CD4-positive, alpha-beta T cell (primary cell): ENCODE results near the gene POU2F3. TPM values are rescaled to one million over a fixed set of nuclear protein-coding genes. Genes with fewer than 3 reads are reported as not detected.

ENCODE experiments used
- ATAC-seq: fragments of 200-7000 bp; cut with Tn5 transposase; one replicate; pipeline ENCODE4 v1.10.0; 2022; ENCODE audit warnings: mild to moderate bottlenecking; ENCODE audit not compliant: poor library complexity
- CTCF ChIA-PET: fragments of 350-600 bp; sonication (Branson Sonifier 250); formaldehyde crosslinking; loops from one replicate; lab custom pipeline; 2021; ENCODE audit warnings: antibody characterized with exemption, inconsistent platforms; lab: Charles Lee
- POLR2A ChIA-PET: fragments of 350-600 bp; sonication (Branson Sonifier 250); formaldehyde crosslinking; loops from one replicate; lab custom pipeline; 2021; ENCODE audit warnings: antibody characterized with exemption, inconsistent platforms; lab: Charles Lee
- DNase-seq, 14 experiments: peaks; one replicate each; pipeline ENCODE4 v3.0.0-alpha.2; 2013 to 2020; ENCODE audit warnings: mixed read lengths in 2 of 14
- H3K27ac ChIP-seq, 2 donors: one replicate each; pipeline versions ENCODE4 v1.5.1 to v1.7.0; 2013; ENCODE audit warnings: low read length in 2 of 2, low read depth in 1 of 2, mild to moderate bottlenecking in 1 of 2
- H3K27me3 ChIP-seq, 2 experiments: 1 replicate in 1 of 2; 2 replicates in 1 of 2; pipeline versions ENCODE4 v1.6.1 to v1.7.0; 2013; ENCODE audit warnings: low read length in 2 of 2, control low read depth in 1 of 2, mild to moderate bottlenecking in 1 of 2, moderate library complexity in 1 of 2; ENCODE audit not compliant: insufficient read depth in 2 of 2, control insufficient read depth in 1 of 2
- H3K36me3 ChIP-seq: one replicate; pipeline ENCODE4 v1.6.1; 2013; ENCODE audit warnings: low read length, control low read depth; ENCODE audit not compliant: insufficient read depth
- H3K4me1 ChIP-seq: one replicate; pipeline ENCODE4 v1.6.1; 2013; ENCODE audit warnings: low read length, control low read depth; ENCODE audit not compliant: insufficient read depth
- H3K4me3 ChIP-seq: one replicate; pipeline ENCODE4 v1.5.1; 2013; ENCODE audit warnings: mild to moderate bottlenecking, low read length, moderate library complexity
- H3K9me3 ChIP-seq, 2 experiments: 1 replicate in 1 of 2; 2 replicates in 1 of 2; pipeline versions ENCODE4 v1.6.1 to v1.7.0; 2013; ENCODE audit warnings: low read length in 2 of 2, mild to moderate bottlenecking in 2 of 2, control low read depth in 1 of 2, moderate library complexity in 1 of 2; ENCODE audit not compliant: control insufficient read depth in 1 of 2, insufficient read depth in 1 of 2
- H3K27ac Mint-ChIP-seq: one replicate; pipeline ENCODE4 v1.8.0; 2020; ENCODE audit warnings: mixed read lengths
- H3K27me3 Mint-ChIP-seq: one replicate; pipeline ENCODE4 v1.8.0; 2021; ENCODE audit warnings: mixed read lengths
- H3K36me3 Mint-ChIP-seq: one replicate; pipeline ENCODE4 v1.8.0; 2021; ENCODE audit warnings: low read depth, mixed read lengths
- H3K4me1 Mint-ChIP-seq: one replicate; pipeline ENCODE4 v1.8.0; 2021; ENCODE audit warnings: low read depth, mixed read lengths
- H3K4me3 Mint-ChIP-seq: one replicate; pipeline ENCODE4 v1.8.0; 2020; ENCODE audit warnings: mild to moderate bottlenecking, mixed read lengths
- H3K9me3 Mint-ChIP-seq: one replicate; pipeline ENCODE4 v1.8.0; 2020; ENCODE audit warnings: mixed read lengths
- intact Hi-C, 2 experiments: fragments of 100-400 bp; cut with DNase I in 1 of 2; cut with micrococcal nuclease in 1 of 2; formaldehyde crosslinking; loops; one replicate each; pipeline versions ENCODE4 v1.15.1 to v1.9.0; 2023 to 2025; cut with DNase I, micrococcal nuclease
- total RNA-seq, 174 experiments: library from RNA in 2 of 174; stranded (reverse) in 2 of 174; gene quantifications; one replicate each; pipeline ENCODE4 v1.2.3 and lab custom pipeline; 2021 to 2026
- TF ChIP-seq, protein P1 (sequence below): fragments of 200-600 bp; IDR thresholded peaks from one replicate; pipeline ENCODE4 v1.8.0; 2022; ENCODE audit warnings: antibody characterized with exemption, mild to moderate bottlenecking

Gene POU2F3
- total RNA-seq, 2 experiments from 2014 or later: not detected

- H3K9me3 ChIP-seq: no peaks in the 10 kb centered on the region
- H3K4me1 Mint-ChIP-seq: peaks cover 25% of the 10 kb centered on the region
- no peak for ATAC-seq
- peaks cover 23% of the 10 kb centered on the region for H3K4me1 ChIP-seq
- TF ChIP-seq, protein P1, sequence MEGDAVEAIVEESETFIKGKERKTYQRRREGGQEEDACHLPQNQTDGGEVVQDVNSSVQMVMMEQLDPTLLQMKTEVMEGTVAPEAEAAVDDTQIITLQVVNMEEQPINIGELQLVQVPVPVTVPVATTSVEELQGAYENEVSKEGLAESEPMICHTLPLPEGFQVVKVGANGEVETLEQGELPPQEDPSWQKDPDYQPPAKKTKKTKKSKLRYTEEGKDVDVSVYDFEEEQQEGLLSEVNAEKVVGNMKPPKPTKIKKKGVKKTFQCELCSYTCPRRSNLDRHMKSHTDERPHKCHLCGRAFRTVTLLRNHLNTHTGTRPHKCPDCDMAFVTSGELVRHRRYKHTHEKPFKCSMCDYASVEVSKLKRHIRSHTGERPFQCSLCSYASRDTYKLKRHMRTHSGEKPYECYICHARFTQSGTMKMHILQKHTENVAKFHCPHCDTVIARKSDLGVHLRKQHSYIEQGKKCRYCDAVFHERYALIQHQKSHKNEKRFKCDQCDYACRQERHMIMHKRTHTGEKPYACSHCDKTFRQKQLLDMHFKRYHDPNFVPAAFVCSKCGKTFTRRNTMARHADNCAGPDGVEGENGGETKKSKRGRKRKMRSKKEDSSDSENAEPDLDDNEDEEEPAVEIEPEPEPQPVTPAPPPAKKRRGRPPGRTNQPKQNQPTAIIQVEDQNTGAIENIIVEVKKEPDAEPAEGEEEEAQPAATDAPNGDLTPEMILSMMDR: no peak
- CTCF ChIA-PET: interaction anchor here (1.1 kb wide), 1 partner anchor 14 kb away, joined by 3 read pairs; no protein-coding TSS in a partner anchor
- H3K27me3 Mint-ChIP-seq: peaks cover 31% of the 10 kb centered on the region
- H3K36me3 ChIP-seq: no peaks in the 10 kb centered on the region
- intact Hi-C loops: loop anchor here in 1 of 2 experiments (2.0 kb wide), 1 partner anchor 481 kb away; the partner anchor contains the start of gene NECTIN1
- H3K36me3 Mint-ChIP-seq: peaks cover 9% of the 10 kb centered on the region
- peak in 2 of 14 experiments; percentile 28 to 29 for DNase-seq
- no peaks in the 10 kb centered on the region for H3K9me3 Mint-ChIP-seq
- peak overlapping the region; percentile 61 for H3K27ac Mint-ChIP-seq
- peaks cover 7 to 10% of the 10 kb centered on the region in 2 experiments for H3K27me3 ChIP-seq
- H3K4me3 Mint-ChIP-seq: peak overlapping the region; percentile 92
- H3K27ac ChIP-seq: no peak overlapping the region
- peak overlapping the region; percentile 63 for H3K4me3 ChIP-seq
- POLR2A ChIA-PET: no interaction called here
Observed at GRCh38 chr11:120209746-120210625, 30.0 kb upstream of the POU2F3 start.

GRCh38 chr11:120210626-120211521 is 29.1 kb upstream of the POU2F3 start, which contains the start of gene OAF:
Gene OAF (plus strand): TSS chr11:120211032. CDS start chr11:120211280, 248 bp downstream.
- Mint-ChIP-seq H3K9me3 (no peaks in the 10 kb centered on the region), H3K27me3 (peaks cover 31% of the 10 kb centered on the region), H3K36me3 (peaks cover 9% of the 10 kb centered on the region), H3K27ac (peak within 1 kb of the TSS; percentile 61), H3K4me1 (peaks cover 25% of the 10 kb centered on the region), H3K4me3 (peak within 1 kb of the TSS; percentile 99)
- Histone ChIP-seq H3K4me3 (peak within 1 kb of the TSS; percentile 63), H3K36me3 (no peaks in the 10 kb centered on the region), H3K27ac (no peak within 1 kb of the TSS), H3K4me1 (peaks cover 23% of the 10 kb centered on the region), H3K27me3 (peaks cover 7% of the 10 kb centered on the region in 2 experiments), H3K9me3 (no peaks in the 10 kb centered on the region)
- ATAC-seq (peak; percentile 88), DNase-seq (peak; percentile 16 to 79 (median 46))
- intact Hi-C loops: loop anchor here in 1 of 2 experiments (2.0 kb wide), 1 partner anchor 482 kb away; the partner anchor contains the start of gene NECTIN1
- POLR2A ChIA-PET: interaction anchor here (0.9 kb wide), 1 partner anchor 12 kb away, joined by 3 read pairs; no protein-coding TSS in a partner anchor
- TF ChIP-seq, protein P1: no peak
- CTCF ChIA-PET: interaction anchor here (1.1 kb wide), 1 partner anchor 13 kb away, joined by 3 read pairs; no protein-coding TSS in a partner anchor
